ENCODE measurements around the gene HSPA12B.

- TF ChIP-seq CTCF (IDR thresholded peaks at IDR 0.05) (no peak), SIN3A (IDR thresholded peaks at IDR 0.05; ENCODE audit: borderline replicate concordance, insufficient read depth, low read depth, low read length) (no peak), POLR2AphosphoS5 (IDR thresholded peaks at IDR 0.05; ENCODE audit: low read depth, low read length) (no peak)
- TF ChIP-seq, protein P1, sequence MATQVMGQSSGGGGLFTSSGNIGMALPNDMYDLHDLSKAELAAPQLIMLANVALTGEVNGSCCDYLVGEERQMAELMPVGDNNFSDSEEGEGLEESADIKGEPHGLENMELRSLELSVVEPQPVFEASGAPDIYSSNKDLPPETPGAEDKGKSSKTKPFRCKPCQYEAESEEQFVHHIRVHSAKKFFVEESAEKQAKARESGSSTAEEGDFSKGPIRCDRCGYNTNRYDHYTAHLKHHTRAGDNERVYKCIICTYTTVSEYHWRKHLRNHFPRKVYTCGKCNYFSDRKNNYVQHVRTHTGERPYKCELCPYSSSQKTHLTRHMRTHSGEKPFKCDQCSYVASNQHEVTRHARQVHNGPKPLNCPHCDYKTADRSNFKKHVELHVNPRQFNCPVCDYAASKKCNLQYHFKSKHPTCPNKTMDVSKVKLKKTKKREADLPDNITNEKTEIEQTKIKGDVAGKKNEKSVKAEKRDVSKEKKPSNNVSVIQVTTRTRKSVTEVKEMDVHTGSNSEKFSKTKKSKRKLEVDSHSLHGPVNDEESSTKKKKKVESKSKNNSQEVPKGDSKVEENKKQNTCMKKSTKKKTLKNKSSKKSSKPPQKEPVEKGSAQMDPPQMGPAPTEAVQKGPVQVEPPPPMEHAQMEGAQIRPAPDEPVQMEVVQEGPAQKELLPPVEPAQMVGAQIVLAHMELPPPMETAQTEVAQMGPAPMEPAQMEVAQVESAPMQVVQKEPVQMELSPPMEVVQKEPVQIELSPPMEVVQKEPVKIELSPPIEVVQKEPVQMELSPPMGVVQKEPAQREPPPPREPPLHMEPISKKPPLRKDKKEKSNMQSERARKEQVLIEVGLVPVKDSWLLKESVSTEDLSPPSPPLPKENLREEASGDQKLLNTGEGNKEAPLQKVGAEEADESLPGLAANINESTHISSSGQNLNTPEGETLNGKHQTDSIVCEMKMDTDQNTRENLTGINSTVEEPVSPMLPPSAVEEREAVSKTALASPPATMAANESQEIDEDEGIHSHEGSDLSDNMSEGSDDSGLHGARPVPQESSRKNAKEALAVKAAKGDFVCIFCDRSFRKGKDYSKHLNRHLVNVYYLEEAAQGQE (IDR thresholded peaks at IDR 0.05; ENCODE audit: insufficient read depth in 1 of 2, low read depth in 2 of 2, low read length in 1 of 2), result no peak
These were observed 1.4 kb upstream of the HSPA12B start for GRCh38 chr20:3730803-3731672.
